HG03175 (cell line): ENCODE data around the gene FGG.

Experiments used
- ATAC-seq: cut with Tn5 transposase; IDR thresholded peaks from one replicate; pipeline ENCODE4 v1.9.1; 2021; ENCODE audit warnings: mild to moderate bottlenecking, moderate library complexity; ENCODE audit not compliant: unreplicated experiment

The FGG gene

GRCh38 chr4:154586296-154587033, 26.0 kb downstream of the FGG start:
- ATAC-seq: no peak

GRCh38 chr4:154585369-154586018, 27.0 kb downstream of the FGG start:
- no peak for ATAC-seq

GRCh38 chr4:154584259-154584658, 28.2 kb downstream of the FGG start:
- no peak for ATAC-seq

- no peak for ATAC-seq
Measured at GRCh38 chr4:154583677-154584076, 28.8 kb downstream of the FGG start.

- ATAC-seq: no peak
Measured at GRCh38 chr4:154583230-154583629, 29.2 kb downstream of the FGG start.

- ATAC-seq: no peak
Measured at GRCh38 chr4:154582723-154583122, 29.7 kb downstream of the FGG start.

- no peak for ATAC-seq
Measured at GRCh38 chr4:154579927-154580326, 32.5 kb downstream of the FGG start.

- ATAC-seq: no peak
Measured at GRCh38 chr4:154578919-154579318, 33.5 kb downstream of the FGG start.

- no peak for ATAC-seq
Measured at GRCh38 chr4:154577324-154577723, 35.1 kb downstream of the FGG start.

- no peak for ATAC-seq
Measured at GRCh38 chr4:154574311-154574710, 38.1 kb downstream of the FGG start.

- no peak for ATAC-seq
Measured at GRCh38 chr4:154573190-154573870, 39.1 kb downstream of the FGG start.

GRCh38 chr4:154569584-154569983, 42.9 kb downstream of the FGG start:
- no peak for ATAC-seq

GRCh38 chr4:154569028-154569427, 43.4 kb downstream of the FGG start:
- no peak for ATAC-seq

GRCh38 chr4:154566639-154567204, 45.7 kb downstream of the FGG start:
- ATAC-seq: no peak

GRCh38 chr4:154565704-154566103, 46.8 kb downstream of the FGG start:
- no peak for ATAC-seq

- ATAC-seq: no peak
Measured at GRCh38 chr4:154564311-154564710, 48.1 kb downstream of the FGG start.

- ATAC-seq: no peak
Measured at GRCh38 chr4:154562697-154563254, 49.7 kb downstream of the FGG start, which contains the start of gene FGB. FGB (plus strand) TSS chr4:154563011; CDS start chr4:154563019, 8 bp downstream.

- ATAC-seq: no peak
Measured at GRCh38 chr4:154560824-154561231, 51.6 kb downstream of the FGG start.

GRCh38 chr4:154560419-154560801, 52.0 kb downstream of the FGG start:
- no peak for ATAC-seq

- peak; percentile 78 for ATAC-seq
Measured at GRCh38 chr4:154559494-154560418, 52.7 kb downstream of the FGG start.
